ENCODE measurements around the gene CTNNA2. TPM values are rescaled to one million over a fixed set of nuclear protein-coding genes. Genes with fewer than 3 reads are reported as not detected.

CTNNA2 gene
- total and polyA plus RNA-seq, 2 of the 8 experiments (the other 6 are each of a cell fraction or from before 2014, with no cell fraction given), result 3.9 to 9.0 TPM

- TF ChIP-seq, protein P1, sequence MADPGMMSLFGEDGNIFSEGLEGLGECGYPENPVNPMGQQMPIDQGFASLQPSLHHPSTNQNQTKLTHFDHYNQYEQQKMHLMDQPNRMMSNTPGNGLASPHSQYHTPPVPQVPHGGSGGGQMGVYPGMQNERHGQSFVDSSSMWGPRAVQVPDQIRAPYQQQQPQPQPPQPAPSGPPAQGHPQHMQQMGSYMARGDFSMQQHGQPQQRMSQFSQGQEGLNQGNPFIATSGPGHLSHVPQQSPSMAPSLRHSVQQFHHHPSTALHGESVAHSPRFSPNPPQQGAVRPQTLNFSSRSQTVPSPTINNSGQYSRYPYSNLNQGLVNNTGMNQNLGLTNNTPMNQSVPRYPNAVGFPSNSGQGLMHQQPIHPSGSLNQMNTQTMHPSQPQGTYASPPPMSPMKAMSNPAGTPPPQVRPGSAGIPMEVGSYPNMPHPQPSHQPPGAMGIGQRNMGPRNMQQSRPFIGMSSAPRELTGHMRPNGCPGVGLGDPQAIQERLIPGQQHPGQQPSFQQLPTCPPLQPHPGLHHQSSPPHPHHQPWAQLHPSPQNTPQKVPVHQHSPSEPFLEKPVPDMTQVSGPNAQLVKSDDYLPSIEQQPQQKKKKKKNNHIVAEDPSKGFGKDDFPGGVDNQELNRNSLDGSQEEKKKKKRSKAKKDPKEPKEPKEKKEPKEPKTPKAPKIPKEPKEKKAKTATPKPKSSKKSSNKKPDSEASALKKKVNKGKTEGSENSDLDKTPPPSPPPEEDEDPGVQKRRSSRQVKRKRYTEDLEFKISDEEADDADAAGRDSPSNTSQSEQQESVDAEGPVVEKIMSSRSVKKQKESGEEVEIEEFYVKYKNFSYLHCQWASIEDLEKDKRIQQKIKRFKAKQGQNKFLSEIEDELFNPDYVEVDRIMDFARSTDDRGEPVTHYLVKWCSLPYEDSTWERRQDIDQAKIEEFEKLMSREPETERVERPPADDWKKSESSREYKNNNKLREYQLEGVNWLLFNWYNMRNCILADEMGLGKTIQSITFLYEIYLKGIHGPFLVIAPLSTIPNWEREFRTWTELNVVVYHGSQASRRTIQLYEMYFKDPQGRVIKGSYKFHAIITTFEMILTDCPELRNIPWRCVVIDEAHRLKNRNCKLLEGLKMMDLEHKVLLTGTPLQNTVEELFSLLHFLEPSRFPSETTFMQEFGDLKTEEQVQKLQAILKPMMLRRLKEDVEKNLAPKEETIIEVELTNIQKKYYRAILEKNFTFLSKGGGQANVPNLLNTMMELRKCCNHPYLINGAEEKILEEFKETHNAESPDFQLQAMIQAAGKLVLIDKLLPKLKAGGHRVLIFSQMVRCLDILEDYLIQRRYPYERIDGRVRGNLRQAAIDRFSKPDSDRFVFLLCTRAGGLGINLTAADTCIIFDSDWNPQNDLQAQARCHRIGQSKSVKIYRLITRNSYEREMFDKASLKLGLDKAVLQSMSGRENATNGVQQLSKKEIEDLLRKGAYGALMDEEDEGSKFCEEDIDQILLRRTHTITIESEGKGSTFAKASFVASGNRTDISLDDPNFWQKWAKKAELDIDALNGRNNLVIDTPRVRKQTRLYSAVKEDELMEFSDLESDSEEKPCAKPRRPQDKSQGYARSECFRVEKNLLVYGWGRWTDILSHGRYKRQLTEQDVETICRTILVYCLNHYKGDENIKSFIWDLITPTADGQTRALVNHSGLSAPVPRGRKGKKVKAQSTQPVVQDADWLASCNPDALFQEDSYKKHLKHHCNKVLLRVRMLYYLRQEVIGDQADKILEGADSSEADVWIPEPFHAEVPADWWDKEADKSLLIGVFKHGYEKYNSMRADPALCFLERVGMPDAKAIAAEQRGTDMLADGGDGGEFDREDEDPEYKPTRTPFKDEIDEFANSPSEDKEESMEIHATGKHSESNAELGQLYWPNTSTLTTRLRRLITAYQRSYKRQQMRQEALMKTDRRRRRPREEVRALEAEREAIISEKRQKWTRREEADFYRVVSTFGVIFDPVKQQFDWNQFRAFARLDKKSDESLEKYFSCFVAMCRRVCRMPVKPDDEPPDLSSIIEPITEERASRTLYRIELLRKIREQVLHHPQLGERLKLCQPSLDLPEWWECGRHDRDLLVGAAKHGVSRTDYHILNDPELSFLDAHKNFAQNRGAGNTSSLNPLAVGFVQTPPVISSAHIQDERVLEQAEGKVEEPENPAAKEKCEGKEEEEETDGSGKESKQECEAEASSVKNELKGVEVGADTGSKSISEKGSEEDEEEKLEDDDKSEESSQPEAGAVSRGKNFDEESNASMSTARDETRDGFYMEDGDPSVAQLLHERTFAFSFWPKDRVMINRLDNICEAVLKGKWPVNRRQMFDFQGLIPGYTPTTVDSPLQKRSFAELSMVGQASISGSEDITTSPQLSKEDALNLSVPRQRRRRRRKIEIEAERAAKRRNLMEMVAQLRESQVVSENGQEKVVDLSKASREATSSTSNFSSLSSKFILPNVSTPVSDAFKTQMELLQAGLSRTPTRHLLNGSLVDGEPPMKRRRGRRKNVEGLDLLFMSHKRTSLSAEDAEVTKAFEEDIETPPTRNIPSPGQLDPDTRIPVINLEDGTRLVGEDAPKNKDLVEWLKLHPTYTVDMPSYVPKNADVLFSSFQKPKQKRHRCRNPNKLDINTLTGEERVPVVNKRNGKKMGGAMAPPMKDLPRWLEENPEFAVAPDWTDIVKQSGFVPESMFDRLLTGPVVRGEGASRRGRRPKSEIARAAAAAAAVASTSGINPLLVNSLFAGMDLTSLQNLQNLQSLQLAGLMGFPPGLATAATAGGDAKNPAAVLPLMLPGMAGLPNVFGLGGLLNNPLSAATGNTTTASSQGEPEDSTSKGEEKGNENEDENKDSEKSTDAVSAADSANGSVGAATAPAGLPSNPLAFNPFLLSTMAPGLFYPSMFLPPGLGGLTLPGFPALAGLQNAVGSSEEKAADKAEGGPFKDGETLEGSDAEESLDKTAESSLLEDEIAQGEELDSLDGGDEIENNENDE (IDR thresholded peaks at IDR 0.05; ENCODE audit: insufficient replicate concordance, low read length), result no peak
- TF ChIP-seq NRF1 (IDR thresholded peaks at IDR 0.05; ENCODE audit: low read depth, low read length) (no peak), CEBPB (IDR thresholded peaks at IDR 0.05; ENCODE audit: low read depth, low read length) (no peak), GABPA (IDR thresholded peaks at IDR 0.05; ENCODE audit: borderline replicate concordance, insufficient read depth, low read length) (no peak), GTF2F1 (IDR thresholded peaks at IDR 0.05; ENCODE audit: borderline replicate concordance, low read depth, low read length) (no peak), TCF12 (IDR thresholded peaks at IDR 0.05; ENCODE audit: low read depth, low read length) (no peak), CREB1 (IDR thresholded peaks at IDR 0.05) (no peak), PHF8 (conservative IDR thresholded peaks at IDR 0.05; ENCODE audit: low read depth, low read length) (no peak), HDAC6 (IDR thresholded peaks at IDR 0.05; ENCODE audit: low read depth, low read length) (no peak), RBBP5 (IDR thresholded peaks at IDR 0.05; ENCODE audit: borderline replicate concordance, low read depth, low read length) (no peak), CHD1 (IDR thresholded peaks at IDR 0.05; ENCODE audit: low read depth, low read length) (no peak), SIRT6 (IDR thresholded peaks at IDR 0.05; ENCODE audit: low read length) (no peak)
Measured at GRCh38 chr2:80233333-80233732, 720.5 kb downstream of the CTNNA2 start (continued).

All from H1 (cell line).